ENCODE results near the gene CTNNBL1. TPM values are rescaled to one million over a fixed set of nuclear protein-coding genes. Genes with fewer than 3 reads are reported as not detected.
"Not testable (repeated sequence)": the region's sequence is repeated elsewhere in the genome, so short reads cannot be mapped to it uniquely, and the experiment has no call there.

Gene CTNNBL1
- total RNA-seq, 1 donor from 2014 or later, result 31.3 TPM

DNA sequence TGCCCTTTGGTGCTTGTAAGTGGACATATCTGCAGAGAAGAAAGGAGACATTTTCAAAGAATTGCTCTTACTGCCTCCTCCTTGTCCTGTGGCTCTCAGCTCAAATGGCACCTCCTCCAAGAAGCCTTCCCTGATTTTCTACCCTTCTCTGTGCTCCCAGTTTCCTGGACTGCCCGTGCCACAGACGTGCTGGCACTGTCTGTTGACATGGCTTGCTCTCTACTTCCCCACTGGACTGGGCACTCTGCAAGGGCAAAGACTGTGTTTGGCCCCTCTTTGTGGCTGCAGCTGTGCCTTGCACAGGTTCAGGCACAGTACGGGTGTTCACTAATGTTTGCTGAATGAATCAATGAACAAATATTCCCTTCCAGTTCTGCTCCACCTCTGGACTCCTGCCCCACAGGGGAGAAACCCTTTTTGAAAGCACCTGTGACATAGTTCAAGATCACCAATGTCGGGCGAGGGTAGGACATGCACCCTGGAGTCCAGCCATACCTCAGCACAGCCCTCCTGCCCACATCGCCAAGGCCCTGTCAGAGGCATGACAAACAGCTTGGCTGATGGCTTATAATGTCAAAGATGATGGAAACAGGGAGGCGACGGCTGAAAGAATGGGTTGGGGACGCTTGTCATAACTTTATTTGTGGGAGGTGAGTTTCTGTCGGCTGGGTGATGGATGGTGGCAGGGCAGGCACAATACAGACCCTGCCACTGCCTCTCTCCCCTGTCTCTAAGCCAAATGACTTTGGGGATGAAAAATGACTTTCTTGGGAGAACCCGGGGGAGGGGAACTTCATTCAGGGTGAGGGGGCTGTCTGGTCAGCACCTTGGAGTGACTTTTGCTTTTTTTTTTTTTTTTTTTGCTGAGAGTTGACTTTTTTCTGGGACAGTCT lies 15.6 kb upstream of the CTNNBL1 start:
- Histone ChIP-seq H3K4me3 (ENCODE audit: low read length in 3 of 3) (no peak overlapping the region), H3K27me3 (ENCODE audit: control insufficient read depth in 3 of 3, insufficient read depth in 3 of 3, low read length in 3 of 3) (peaks cover 5 to 27% (median 19%) of the 10 kb centered on the region in 3 donors), H3K4me1 (ENCODE audit: control insufficient read depth in 3 of 3, insufficient read depth in 3 of 3, low read length in 3 of 3) (no peaks in the 10 kb centered on the region)

DNA sequence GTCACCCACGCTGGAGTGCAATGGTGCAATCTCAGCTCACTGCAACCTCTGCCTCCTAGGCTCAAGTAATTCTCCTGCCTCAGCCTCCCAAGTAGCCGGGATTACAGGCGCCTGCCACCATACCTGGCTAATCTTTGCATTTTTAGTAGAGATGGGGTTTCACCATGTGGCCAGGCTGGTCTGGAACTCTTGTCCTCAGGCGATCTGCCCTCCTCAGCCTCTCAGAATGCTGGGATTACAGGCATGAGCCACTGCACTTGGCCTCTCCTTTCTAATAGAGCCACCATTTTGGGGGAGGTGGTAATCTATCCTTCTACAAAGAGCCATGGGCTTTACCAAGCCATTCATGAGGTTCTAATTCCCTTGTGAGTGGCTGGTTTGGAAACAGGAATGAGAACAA lies 14.1 kb upstream of the CTNNBL1 start:
- not testable (repeated sequence) for H3K4me3 ChIP-seq (ENCODE audit: low read length in 3 of 3); H3K4me1 ChIP-seq (ENCODE audit: control insufficient read depth in 3 of 3, insufficient read depth in 3 of 3, low read length in 3 of 3); H3K9me3 ChIP-seq (ENCODE audit: control insufficient read depth in 3 of 3, low read length in 3 of 3); H3K36me3 ChIP-seq (ENCODE audit: control insufficient read depth in 3 of 3, insufficient read depth in 3 of 3, low read length in 3 of 3); H3K27ac ChIP-seq (ENCODE audit: low read depth, low read length); H3K9ac ChIP-seq (ENCODE audit: low read depth in 1 of 3, low read length in 3 of 3)
- H3K27me3 ChIP-seq (ENCODE audit: control insufficient read depth in 3 of 3, insufficient read depth in 3 of 3, low read length in 3 of 3), result peaks cover 5 to 27% (median 15%) of the 10 kb centered on the region in 3 donors

More for the DNA sequence above, 15.6 kb upstream of the CTNNBL1 start:
- Histone ChIP-seq H3K9me3 (ENCODE audit: control insufficient read depth in 3 of 3, low read length in 3 of 3) (no peaks in the 10 kb centered on the region), H3K9ac (ENCODE audit: low read depth in 1 of 3, low read length in 3 of 3) (no peak overlapping the region), H3K27ac (ENCODE audit: low read depth, low read length) (no peak overlapping the region), H3K36me3 (ENCODE audit: control insufficient read depth in 3 of 3, insufficient read depth in 3 of 3, low read length in 3 of 3) (no peaks in the 10 kb centered on the region)

GRCh38 chr20:37680420-37680819 lies 13.4 kb upstream of the CTNNBL1 start:
- Histone ChIP-seq H3K9me3 (ENCODE audit: control insufficient read depth in 3 of 3, low read length in 3 of 3) (no peaks in the 10 kb centered on the region), H3K9ac (ENCODE audit: low read depth in 1 of 3, low read length in 3 of 3) (no peak overlapping the region), H3K4me1 (ENCODE audit: control insufficient read depth in 3 of 3, insufficient read depth in 3 of 3, low read length in 3 of 3) (no peaks in the 10 kb centered on the region), H3K36me3 (ENCODE audit: control insufficient read depth in 3 of 3, insufficient read depth in 3 of 3, low read length in 3 of 3) (no peaks in the 10 kb centered on the region), H3K27ac (ENCODE audit: low read depth, low read length) (no peak overlapping the region), H3K27me3 (ENCODE audit: control insufficient read depth in 3 of 3, insufficient read depth in 3 of 3, low read length in 3 of 3) (peaks cover 5 to 27% (median 20%) of the 10 kb centered on the region in 3 donors), H3K4me3 (ENCODE audit: low read length in 3 of 3) (no peak overlapping the region)

GRCh38 chr20:37681384-37682112 lies 12.3 kb upstream of the CTNNBL1 start:
- Histone ChIP-seq H3K4me3 (ENCODE audit: low read length in 3 of 3) (no peak overlapping the region), H3K9ac (ENCODE audit: low read depth in 1 of 3, low read length in 3 of 3) (no peak overlapping the region), H3K27me3 (ENCODE audit: control insufficient read depth in 3 of 3, insufficient read depth in 3 of 3, low read length in 3 of 3) (peaks cover 5 to 27% (median 20%) of the 10 kb centered on the region in 3 donors), H3K4me1 (ENCODE audit: control insufficient read depth in 3 of 3, insufficient read depth in 3 of 3, low read length in 3 of 3) (no peaks in the 10 kb centered on the region), H3K36me3 (ENCODE audit: control insufficient read depth in 3 of 3, insufficient read depth in 3 of 3, low read length in 3 of 3) (no peaks in the 10 kb centered on the region), H3K27ac (ENCODE audit: low read depth, low read length) (no peak overlapping the region), H3K9me3 (ENCODE audit: control insufficient read depth in 3 of 3, low read length in 3 of 3) (no peaks in the 10 kb centered on the region)

GRCh38 chr20:37683146-37683545 lies 10.7 kb upstream of the CTNNBL1 start:
- peaks cover 5 to 23% (median 14%) of the 10 kb centered on the region in 3 donors for H3K27me3 ChIP-seq (ENCODE audit: control insufficient read depth in 3 of 3, insufficient read depth in 3 of 3, low read length in 3 of 3)
- not testable (repeated sequence) for H3K27ac ChIP-seq (ENCODE audit: low read depth, low read length); H3K36me3 ChIP-seq (ENCODE audit: control insufficient read depth in 3 of 3, insufficient read depth in 3 of 3, low read length in 3 of 3); H3K9ac ChIP-seq (ENCODE audit: low read depth in 1 of 3, low read length in 3 of 3); H3K4me1 ChIP-seq (ENCODE audit: control insufficient read depth in 3 of 3, insufficient read depth in 3 of 3, low read length in 3 of 3); H3K9me3 ChIP-seq (ENCODE audit: control insufficient read depth in 3 of 3, low read length in 3 of 3); H3K4me3 ChIP-seq (ENCODE audit: low read length in 3 of 3)

GRCh38 chr20:37686762-37687477 lies 6.9 kb upstream of the CTNNBL1 start:
- Histone ChIP-seq H3K36me3 (ENCODE audit: control insufficient read depth in 3 of 3, insufficient read depth in 3 of 3, low read length in 3 of 3) (no peaks in the 10 kb centered on the region), H3K9me3 (ENCODE audit: control insufficient read depth in 3 of 3, low read length in 3 of 3) (no peaks in the 10 kb centered on the region), H3K4me3 (ENCODE audit: low read length in 3 of 3) (no peak overlapping the region), H3K27ac (ENCODE audit: low read depth, low read length) (no peak overlapping the region), H3K4me1 (ENCODE audit: control insufficient read depth in 3 of 3, insufficient read depth in 3 of 3, low read length in 3 of 3) (no peaks in the 10 kb centered on the region), H3K9ac (ENCODE audit: low read depth in 1 of 3, low read length in 3 of 3) (no peak overlapping the region), H3K27me3 (ENCODE audit: control insufficient read depth in 3 of 3, insufficient read depth in 3 of 3, low read length in 3 of 3) (peaks cover 2 to 8% (median 5%) of the 10 kb centered on the region in 3 donors)

DNA sequence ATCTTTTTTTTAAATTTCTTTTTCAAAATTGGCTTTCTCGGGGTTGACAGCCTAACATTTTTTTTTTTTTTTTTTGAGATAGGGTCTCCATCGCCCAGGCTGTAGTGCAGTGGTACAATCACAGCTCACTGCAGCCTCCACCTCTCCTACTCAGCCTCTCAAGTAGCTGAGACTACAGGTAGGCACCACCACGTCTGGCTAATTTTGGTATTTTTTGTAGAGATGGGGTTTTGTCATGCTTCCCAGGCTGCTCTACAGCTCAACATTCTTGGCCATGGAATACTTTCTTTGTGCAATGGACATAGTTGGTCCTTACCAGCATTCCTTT lies 6.4 kb upstream of the CTNNBL1 start:
- H3K4me3 ChIP-seq (ENCODE audit: low read length in 3 of 3), result no peak overlapping the region
- H3K9ac ChIP-seq (ENCODE audit: low read depth in 1 of 3, low read length in 3 of 3), result no peak overlapping the region
- H3K27ac ChIP-seq (ENCODE audit: low read depth, low read length), result no peak overlapping the region
- peaks cover 0 to 6% (median 3%) of the 10 kb centered on the region in 3 donors for H3K27me3 ChIP-seq (ENCODE audit: control insufficient read depth in 3 of 3, insufficient read depth in 3 of 3, low read length in 3 of 3)
- no peaks in the 10 kb centered on the region for H3K9me3 ChIP-seq (ENCODE audit: control insufficient read depth in 3 of 3, low read length in 3 of 3)
- no peaks in the 10 kb centered on the region for H3K4me1 ChIP-seq (ENCODE audit: control insufficient read depth in 3 of 3, insufficient read depth in 3 of 3, low read length in 3 of 3)
- no peaks in the 10 kb centered on the region for H3K36me3 ChIP-seq (ENCODE audit: control insufficient read depth in 3 of 3, insufficient read depth in 3 of 3, low read length in 3 of 3)

- Histone ChIP-seq H3K4me1 (ENCODE audit: control insufficient read depth in 3 of 3, insufficient read depth in 3 of 3, low read length in 3 of 3) (no peaks in the 10 kb centered on the region), H3K36me3 (ENCODE audit: control insufficient read depth in 3 of 3, insufficient read depth in 3 of 3, low read length in 3 of 3) (no peaks in the 10 kb centered on the region), H3K4me3 (ENCODE audit: low read length in 3 of 3) (no peak overlapping the region), H3K27me3 (ENCODE audit: control insufficient read depth in 3 of 3, insufficient read depth in 3 of 3, low read length in 3 of 3) (peaks cover 0 to 6% (median 0%) of the 10 kb centered on the region in 3 donors), H3K9ac (ENCODE audit: low read depth in 1 of 3, low read length in 3 of 3) (no peak overlapping the region), H3K27ac (ENCODE audit: low read depth, low read length) (no peak overlapping the region), H3K9me3 (ENCODE audit: control insufficient read depth in 3 of 3, low read length in 3 of 3) (no peaks in the 10 kb centered on the region)
These were observed 5.7 kb upstream of the CTNNBL1 start for GRCh38 chr20:37688093-37688492.

GRCh38 chr20:37690626-37691369 lies 3.0 kb upstream of the CTNNBL1 start:
- no peak overlapping the region for H3K27ac ChIP-seq (ENCODE audit: low read depth, low read length)
- no peaks in the 10 kb centered on the region for H3K9me3 ChIP-seq (ENCODE audit: control insufficient read depth in 3 of 3, low read length in 3 of 3)
- H3K4me3 ChIP-seq (ENCODE audit: low read length in 3 of 3), result no peak overlapping the region
- H3K27me3 ChIP-seq (ENCODE audit: control insufficient read depth in 3 of 3, insufficient read depth in 3 of 3, low read length in 3 of 3), result peaks cover 0 to 2% (median 0%) of the 10 kb centered on the region in 3 donors
- H3K36me3 ChIP-seq (ENCODE audit: control insufficient read depth in 3 of 3, insufficient read depth in 3 of 3, low read length in 3 of 3), result no peaks in the 10 kb centered on the region
- H3K4me1 ChIP-seq (ENCODE audit: control insufficient read depth in 3 of 3, insufficient read depth in 3 of 3, low read length in 3 of 3), result peaks cover 6 to 13% (median 11%) of the 10 kb centered on the region in 3 donors
- no peak overlapping the region for H3K9ac ChIP-seq (ENCODE audit: low read depth in 1 of 3, low read length in 3 of 3)
